ENCODE measurements around the gene UHRF2.

DNA sequence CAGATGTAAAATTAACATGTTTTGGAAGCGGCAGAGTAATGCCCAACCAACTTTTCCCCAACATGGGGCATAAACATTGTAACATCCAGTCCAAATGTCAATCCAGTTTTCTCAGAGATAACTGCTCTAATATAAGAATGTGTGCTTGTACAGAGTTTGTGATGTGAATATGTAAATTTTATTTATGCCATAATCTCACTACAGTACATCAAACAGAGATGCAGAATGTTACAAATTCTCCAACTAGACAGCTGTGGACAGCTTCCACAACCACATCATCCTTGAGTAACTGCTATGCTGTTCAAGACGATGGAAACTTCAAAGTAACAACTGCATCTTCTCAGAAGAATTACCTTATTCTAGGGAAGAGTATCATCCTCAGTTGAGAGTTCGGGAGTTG lies 122.6 kb downstream of the UHRF2 start:
- TF ChIP-seq GATA2 (IDR thresholded peaks at IDR 0.05; ENCODE audit: low read depth, low read length) (no peak), GATA3 (IDR thresholded peaks at IDR 0.05; ENCODE audit: low read depth, low read length) (no peak)
